Measurements from ENCODE around the gene SH3RF3. TPM values are rescaled to one million over a fixed set of nuclear protein-coding genes. Genes with fewer than 3 reads are reported as not detected.

SH3RF3 gene
- total and polyA plus RNA-seq, 4 donors: 2.9 to 9.7 (median 8.6) TPM

DNA sequence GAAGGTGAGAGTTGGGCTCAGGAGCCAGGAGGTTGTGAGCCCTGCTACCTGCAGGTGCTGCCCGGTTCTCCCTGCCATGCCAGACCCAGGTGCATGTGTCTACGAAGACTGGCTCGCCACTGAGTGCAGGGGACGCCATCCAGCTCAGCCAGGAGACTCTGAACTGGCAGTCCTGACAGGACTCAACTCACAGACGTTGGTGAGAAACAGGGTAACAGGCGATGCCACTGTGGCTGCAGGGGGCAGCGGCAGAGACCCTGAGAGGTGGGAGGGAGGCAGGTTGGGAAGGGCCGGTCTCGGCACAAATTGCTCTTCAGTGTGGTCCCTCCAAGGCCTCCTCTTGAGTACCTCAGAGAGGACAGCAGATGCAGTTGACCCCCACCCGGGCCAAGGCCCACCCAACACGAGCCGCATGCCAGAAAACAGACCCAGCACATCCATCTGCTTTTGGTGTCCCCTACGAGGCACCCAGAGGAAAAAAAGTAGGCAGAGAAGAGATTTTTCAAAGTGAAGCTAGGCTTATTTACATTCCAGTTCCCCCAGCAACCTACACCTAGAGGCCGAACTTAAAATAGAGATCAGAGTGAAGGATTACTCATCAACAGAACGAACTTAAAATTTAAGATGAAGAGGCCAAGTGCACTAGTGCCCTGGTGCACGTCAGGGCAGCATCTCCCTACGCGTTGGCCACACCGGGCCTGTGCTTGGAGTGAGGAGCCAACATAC is 300.0 kb downstream of the SH3RF3 start:
- no peak overlapping the region for H3K9ac ChIP-seq (ENCODE audit: insufficient read depth in 1 of 2, low read length in 2 of 2)
- no peaks in the 10 kb centered on the region for H3K27me3 ChIP-seq (ENCODE audit: control insufficient read depth in 3 of 3, insufficient read depth in 3 of 3, low read length in 2 of 3)
- no peak overlapping the region for H3K4me3 ChIP-seq
- TF ChIP-seq, protein P1, sequence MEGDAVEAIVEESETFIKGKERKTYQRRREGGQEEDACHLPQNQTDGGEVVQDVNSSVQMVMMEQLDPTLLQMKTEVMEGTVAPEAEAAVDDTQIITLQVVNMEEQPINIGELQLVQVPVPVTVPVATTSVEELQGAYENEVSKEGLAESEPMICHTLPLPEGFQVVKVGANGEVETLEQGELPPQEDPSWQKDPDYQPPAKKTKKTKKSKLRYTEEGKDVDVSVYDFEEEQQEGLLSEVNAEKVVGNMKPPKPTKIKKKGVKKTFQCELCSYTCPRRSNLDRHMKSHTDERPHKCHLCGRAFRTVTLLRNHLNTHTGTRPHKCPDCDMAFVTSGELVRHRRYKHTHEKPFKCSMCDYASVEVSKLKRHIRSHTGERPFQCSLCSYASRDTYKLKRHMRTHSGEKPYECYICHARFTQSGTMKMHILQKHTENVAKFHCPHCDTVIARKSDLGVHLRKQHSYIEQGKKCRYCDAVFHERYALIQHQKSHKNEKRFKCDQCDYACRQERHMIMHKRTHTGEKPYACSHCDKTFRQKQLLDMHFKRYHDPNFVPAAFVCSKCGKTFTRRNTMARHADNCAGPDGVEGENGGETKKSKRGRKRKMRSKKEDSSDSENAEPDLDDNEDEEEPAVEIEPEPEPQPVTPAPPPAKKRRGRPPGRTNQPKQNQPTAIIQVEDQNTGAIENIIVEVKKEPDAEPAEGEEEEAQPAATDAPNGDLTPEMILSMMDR (IDR thresholded peaks at IDR 0.05; ENCODE audit: control extremely low read depth, extremely low read depth): no peak
- 92 to 93% methylated on average over 19 of the region's 19 CpGs for WGBS, 2 donors
- H3K27ac ChIP-seq (ENCODE audit: low read depth in 1 of 2, low read length in 1 of 2): no peak overlapping the region
- H3K9me3 ChIP-seq (ENCODE audit: control insufficient read depth in 4 of 4, insufficient read depth in 3 of 4, low read length in 3 of 4): peaks cover 0 to 1% (median 0%) of the 10 kb centered on the region in 4 donors
- DNase-seq: no peak
- H3K36me3 ChIP-seq (ENCODE audit: control insufficient read depth in 4 of 4, insufficient read depth in 4 of 4, low read length in 4 of 4): peaks cover 0 to 4% (median 2%) of the 10 kb centered on the region in 4 donors
- no peaks in the 10 kb centered on the region for H3K4me1 ChIP-seq (ENCODE audit: control insufficient read depth in 5 of 5, insufficient read depth in 5 of 5, low read length in 5 of 5)
- ATAC-seq (ENCODE audit: insufficient read depth, low FRiP score): no peak

DNA sequence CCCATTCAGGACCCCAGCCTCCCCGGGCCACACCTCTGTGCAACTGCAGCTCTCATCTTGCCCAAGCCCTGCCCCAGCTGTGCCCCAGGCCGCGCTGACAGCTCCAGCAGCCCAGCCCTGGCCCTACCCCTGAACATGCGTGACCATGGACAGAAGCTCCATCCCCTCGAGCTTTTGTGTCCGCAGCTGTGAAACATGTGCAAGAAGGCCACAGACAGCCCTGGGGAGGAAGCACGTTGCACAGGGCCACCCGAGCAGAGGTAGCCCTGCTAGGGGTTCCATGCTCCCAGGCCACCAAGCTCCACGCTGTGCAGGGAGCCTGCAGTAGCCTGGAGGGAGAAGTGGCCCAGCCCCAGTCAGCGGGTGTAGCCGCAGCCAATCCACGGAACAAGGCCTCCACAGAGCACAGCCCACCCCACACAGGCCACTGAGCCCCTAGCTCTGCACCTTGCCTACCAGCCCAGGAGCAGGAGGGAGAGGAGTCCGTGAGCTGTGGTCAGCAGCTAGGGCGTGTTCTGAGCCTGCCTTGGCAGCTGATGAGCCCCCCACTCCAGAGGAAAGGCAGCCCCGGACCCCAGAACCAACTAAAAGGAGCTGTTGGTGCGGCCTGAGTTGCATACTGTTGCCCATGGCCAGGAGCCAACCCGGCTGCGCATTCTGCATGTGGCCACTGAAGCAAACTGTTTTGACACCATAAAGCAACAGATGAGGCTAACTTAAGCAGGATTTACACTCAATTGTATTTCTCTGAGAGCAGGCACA is 300.7 kb downstream of the SH3RF3 start:
- Histone ChIP-seq H3K27me3 (ENCODE audit: control insufficient read depth in 3 of 3, insufficient read depth in 3 of 3, low read length in 2 of 3) (no peaks in the 10 kb centered on the region), H3K9ac (ENCODE audit: insufficient read depth in 1 of 2, low read length in 2 of 2) (no peak overlapping the region), H3K4me3 (no peak overlapping the region), H3K4me1 (ENCODE audit: control insufficient read depth in 5 of 5, insufficient read depth in 5 of 5, low read length in 5 of 5) (no peaks in the 10 kb centered on the region), H3K36me3 (ENCODE audit: control insufficient read depth in 4 of 4, insufficient read depth in 4 of 4, low read length in 4 of 4) (peaks cover 0 to 4% (median 2%) of the 10 kb centered on the region in 4 donors), H3K9me3 (ENCODE audit: control insufficient read depth in 4 of 4, insufficient read depth in 3 of 4, low read length in 3 of 4) (peaks cover 0 to 1% (median 0%) of the 10 kb centered on the region in 4 donors), H3K27ac (ENCODE audit: low read depth in 1 of 2, low read length in 1 of 2) (no peak overlapping the region)
- no peak for DNase-seq
- TF ChIP-seq, protein P1 (IDR thresholded peaks at IDR 0.05; ENCODE audit: control extremely low read depth, extremely low read depth): no peak
- 90 to 93% methylated on average over 18 of the region's 18 CpGs for WGBS, 2 donors
- no peak for ATAC-seq (ENCODE audit: insufficient read depth, low FRiP score)

DNA sequence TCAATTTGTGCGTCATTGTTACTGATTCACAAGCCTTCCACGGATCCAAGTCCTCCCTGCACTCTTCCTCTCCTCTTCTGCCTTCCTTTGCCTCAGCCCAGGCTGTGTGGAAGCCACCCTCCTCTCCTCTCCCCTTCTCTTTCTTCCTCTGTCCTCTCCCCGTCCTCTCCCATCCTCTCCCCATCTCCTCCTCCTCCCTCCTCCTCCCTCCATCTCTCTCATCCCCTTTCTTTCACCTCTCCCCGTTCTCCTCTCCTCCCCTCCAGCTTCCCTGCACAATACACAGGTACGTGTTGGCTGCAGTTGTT is 301.3 kb downstream of the SH3RF3 start:
- Histone ChIP-seq H3K27me3 (ENCODE audit: control insufficient read depth in 3 of 3, insufficient read depth in 3 of 3, low read length in 2 of 3) (no peaks in the 10 kb centered on the region), H3K9ac (ENCODE audit: insufficient read depth in 1 of 2, low read length in 2 of 2) (no peak overlapping the region), H3K36me3 (ENCODE audit: control insufficient read depth in 4 of 4, insufficient read depth in 4 of 4, low read length in 4 of 4) (peaks cover 0 to 4% (median 2%) of the 10 kb centered on the region in 4 donors), H3K4me1 (ENCODE audit: control insufficient read depth in 5 of 5, insufficient read depth in 5 of 5, low read length in 5 of 5) (no peaks in the 10 kb centered on the region), H3K4me3 (no peak overlapping the region), H3K9me3 (ENCODE audit: control insufficient read depth in 4 of 4, insufficient read depth in 3 of 4, low read length in 3 of 4) (peaks cover 0 to 1% (median 0%) of the 10 kb centered on the region in 4 donors), H3K27ac (ENCODE audit: low read depth in 1 of 2, low read length in 1 of 2) (no peak overlapping the region)
- TF ChIP-seq, protein P1 (IDR thresholded peaks at IDR 0.05; ENCODE audit: control extremely low read depth, extremely low read depth): no peak
- DNase-seq: no peak
- no peak for ATAC-seq (ENCODE audit: insufficient read depth, low FRiP score)
- WGBS, 2 donors: 87% methylated on average over 5 of the region's 5 CpGs

All from lung (tissue), 12 donors.